MCF 10A (cell line): Measurements from ENCODE around the gene LYSMD4. TPM values are rescaled to one million over a fixed set of nuclear protein-coding genes. Genes with fewer than 3 reads are reported as not detected.

Source experiments
- BruUV-seq: library from RNA; stranded (reverse); fragments of 400-500 nt; replicated peaks from 2 replicates; lab custom pipeline; 2021; lab: Mats Ljungman, UMichigan
- CTCF ChIA-PET: fragments of 300-600 bp; sonication (Branson Sonifier 250); formaldehyde crosslinking; extraction: SDS; loops from one replicate; lab custom pipeline; 2021; ENCODE audit warnings: antibody characterized with exemption, inconsistent platforms; lab: Yijun Ruan, JAX
- POLR2A ChIA-PET: fragments of 300-600, 350-650 bp; sonication (Branson Sonifier 250); formaldehyde crosslinking; extraction: SDS; loops from one replicate; lab custom pipeline; 2020; ENCODE audit warnings: antibody characterized with exemption, inconsistent platforms; lab: Yijun Ruan, JAX
- DNase-seq: peaks from one replicate; pipeline ENCODE4 v3.0.0-alpha.2; 2018; ENCODE audit not compliant: unreplicated experiment
- H3K27ac Mint-ChIP-seq: one replicate; pipeline ENCODE4 v1.8.0; 2022; ENCODE audit warnings: mild to moderate bottlenecking, low read depth, mixed read lengths; ENCODE audit not compliant: unreplicated experiment
- H3K27me3 Mint-ChIP-seq: one replicate; pipeline ENCODE4 v1.8.0; 2022; ENCODE audit warnings: mixed read lengths; ENCODE audit not compliant: insufficient read depth, unreplicated experiment
- H3K36me3 Mint-ChIP-seq: one replicate; pipeline ENCODE4 v1.8.0; 2022; ENCODE audit warnings: mild to moderate bottlenecking, moderate library complexity, mixed read lengths; ENCODE audit not compliant: insufficient read depth, unreplicated experiment
- H3K4me1 Mint-ChIP-seq: one replicate; pipeline ENCODE4 v1.8.0; 2022; ENCODE audit warnings: mixed read lengths; ENCODE audit not compliant: insufficient read depth, unreplicated experiment
- H3K4me3 Mint-ChIP-seq: one replicate; pipeline ENCODE4 v1.8.0; 2022; ENCODE audit warnings: mild to moderate bottlenecking, moderate library complexity, mixed read lengths; ENCODE audit not compliant: unreplicated experiment
- H3K9me3 Mint-ChIP-seq: one replicate; pipeline ENCODE4 v1.8.0; 2022; ENCODE audit warnings: mixed read lengths; ENCODE audit not compliant: unreplicated experiment
- CTCF ChIP-seq: fragments of 200-600 bp; IDR thresholded peaks from one replicate; pipeline ENCODE4 v1.8.0; 2022; ENCODE audit warnings: antibody characterized with exemption, mild to moderate bottlenecking; ENCODE audit not compliant: unreplicated experiment
- intact Hi-C: fragments of 100-400 bp; cut with micrococcal nuclease; formaldehyde crosslinking; loops from 2 replicates; pipeline ENCODE4 v1.14.1; 2022
- total RNA-seq: library from RNA; stranded (reverse); gene quantifications from 2 replicates; pipeline ENCODE4 v1.2.3, GENCODE V29; 2022

Gene LYSMD4
- total RNA-seq, 1 experiment from 2014 or later, result 9.0 TPM

DNA sequence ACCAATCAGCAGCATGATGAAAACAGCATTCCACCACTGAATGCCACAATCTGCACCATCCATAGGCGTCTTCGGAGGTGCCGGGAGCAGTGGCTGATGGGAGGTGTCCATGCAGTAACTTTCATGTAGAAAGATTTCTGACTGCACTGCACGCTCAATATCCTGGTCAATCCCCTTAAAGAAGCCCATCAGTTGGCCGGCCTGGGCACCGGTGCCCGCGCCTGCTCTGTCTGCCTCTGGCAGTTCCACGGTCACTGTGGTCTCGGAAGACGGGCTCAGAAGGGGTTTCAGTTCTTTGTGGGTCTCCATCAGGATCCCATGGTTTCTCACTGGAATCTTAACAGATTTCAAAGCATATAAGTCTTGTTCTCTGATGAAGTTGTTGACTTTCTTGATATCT lies 3.9 kb downstream of the LYSMD4 start:
- CTCF ChIA-PET, result interaction anchor here (0.6 to 1.4 kb wide), 4 partner anchors 12 to 460 kb away, joined by 3 to 4 read pairs (median 3); no protein-coding TSS in a partner anchor
- POLR2A ChIA-PET, result interaction anchor here (1.0 to 1.6 kb wide), 3 partner anchors 11 to 22 kb away, joined by 3 to 5 read pairs (median 4); no protein-coding TSS in a partner anchor
- intact Hi-C loops, result no loop called here
- H3K4me3 Mint-ChIP-seq, result no peak overlapping the region
- no peaks in the 10 kb centered on the region for H3K9me3 Mint-ChIP-seq
- H3K4me1 Mint-ChIP-seq, result peaks cover 14% of the 10 kb centered on the region
- H3K27ac Mint-ChIP-seq, result no peak overlapping the region
- no peaks in the 10 kb centered on the region for H3K27me3 Mint-ChIP-seq
- no TSS peak for BruUV-seq
- peaks cover 15% of the 10 kb centered on the region for H3K36me3 Mint-ChIP-seq
- TF ChIP-seq CTCF, result no peak
- no peak for DNase-seq

DNA sequence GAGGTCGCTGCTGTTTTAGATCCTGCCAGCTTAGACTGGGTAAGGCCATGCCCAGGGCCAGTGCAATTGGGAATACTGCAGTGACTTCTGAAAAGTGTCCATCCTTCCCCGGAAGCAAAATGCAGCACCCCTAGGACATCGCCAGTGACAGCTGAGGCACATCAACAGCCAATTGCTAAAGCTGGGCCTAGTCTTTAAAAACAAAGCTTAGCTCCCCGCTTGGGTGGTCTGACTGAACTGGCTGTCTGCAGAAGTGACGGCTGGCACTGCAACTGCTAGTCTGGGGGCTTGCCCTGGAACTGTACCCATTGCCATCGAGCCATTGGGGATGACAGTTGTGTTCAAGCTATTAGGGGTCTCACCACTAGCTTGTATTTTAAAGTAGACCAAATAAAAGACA lies 4.3 kb downstream of the LYSMD4 start:
- no peaks in the 10 kb centered on the region for H3K27me3 Mint-ChIP-seq
- no peaks in the 10 kb centered on the region for H3K9me3 Mint-ChIP-seq
- peaks cover 14% of the 10 kb centered on the region for H3K4me1 Mint-ChIP-seq
- POLR2A ChIA-PET, result interaction anchor here (1.0 kb wide), 1 partner anchor 11 kb away, joined by 4 read pairs; no protein-coding TSS in a partner anchor
- peaks cover 15% of the 10 kb centered on the region for H3K36me3 Mint-ChIP-seq
- H3K27ac Mint-ChIP-seq, result no peak overlapping the region
- BruUV-seq, result no TSS peak
- TF ChIP-seq CTCF, result no peak
- intact Hi-C loops, result no loop called here
- H3K4me3 Mint-ChIP-seq, result no peak overlapping the region
- CTCF ChIA-PET, result interaction anchor here (0.6 to 1.4 kb wide), 4 partner anchors 11 to 459 kb away, joined by 3 to 4 read pairs (median 3); no protein-coding TSS in a partner anchor
- no peak for DNase-seq

GRCh38 chr15:99727733-99728132 lies 5.5 kb downstream of the LYSMD4 start:
- Mint-ChIP-seq H3K27me3 (no peaks in the 10 kb centered on the region), H3K4me1 (peaks cover 14% of the 10 kb centered on the region), H3K4me3 (no peak overlapping the region), H3K27ac (no peak overlapping the region), H3K9me3 (no peaks in the 10 kb centered on the region), H3K36me3 (peaks cover 15% of the 10 kb centered on the region)
- intact Hi-C loops, result no loop called here
- CTCF ChIA-PET, result interaction anchor here (0.6 kb wide), 1 partner anchor 781 kb away, joined by 3 read pairs; no protein-coding TSS in a partner anchor
- DNase-seq, result no peak
- POLR2A ChIA-PET, result no interaction called here
- BruUV-seq, result no TSS peak
- TF ChIP-seq CTCF, result no peak

- TF ChIP-seq CTCF, result no peak
- Mint-ChIP-seq H3K4me3 (no peak overlapping the region), H3K9me3 (no peaks in the 10 kb centered on the region), H3K4me1 (peaks cover 13% of the 10 kb centered on the region), H3K27ac (no peak overlapping the region), H3K36me3 (peaks cover 15% of the 10 kb centered on the region), H3K27me3 (no peaks in the 10 kb centered on the region)
- intact Hi-C loops, result no loop called here
- DNase-seq, result no peak
- no TSS peak for BruUV-seq
- POLR2A ChIA-PET, result no interaction called here
- CTCF ChIA-PET, result interaction anchor here (0.6 kb wide), 1 partner anchor 780 kb away, joined by 3 read pairs; no protein-coding TSS in a partner anchor
These were observed 5.9 kb downstream of the LYSMD4 start for GRCh38 chr15:99727330-99727729.
